Measurements from ENCODE around the gene FFAR3.

FFAR3 gene

DNA sequence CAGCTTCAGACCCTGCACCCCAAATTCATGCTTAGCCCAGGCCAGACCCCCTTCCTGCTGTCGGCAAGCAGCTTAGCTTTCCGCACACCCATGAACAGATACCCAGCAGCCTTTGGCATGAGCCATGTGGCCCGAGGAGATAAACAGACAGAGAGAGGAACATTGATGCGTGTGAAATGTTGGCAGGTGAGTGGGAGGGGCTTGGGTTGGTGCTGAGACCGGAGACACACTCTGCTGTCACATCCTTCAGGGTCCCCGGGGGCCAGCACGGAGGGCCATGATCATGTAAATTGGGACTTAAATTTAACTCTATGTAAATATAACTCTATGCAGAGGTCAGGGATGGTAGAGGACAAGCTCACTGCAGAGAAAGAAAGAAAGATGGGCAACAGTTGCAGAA, 27.8 kb upstream of the FFAR3 start:
- no peak for DNase-seq (ENCODE audit: low read depth in 1 of 2, low spot score in 1 of 2)

DNA sequence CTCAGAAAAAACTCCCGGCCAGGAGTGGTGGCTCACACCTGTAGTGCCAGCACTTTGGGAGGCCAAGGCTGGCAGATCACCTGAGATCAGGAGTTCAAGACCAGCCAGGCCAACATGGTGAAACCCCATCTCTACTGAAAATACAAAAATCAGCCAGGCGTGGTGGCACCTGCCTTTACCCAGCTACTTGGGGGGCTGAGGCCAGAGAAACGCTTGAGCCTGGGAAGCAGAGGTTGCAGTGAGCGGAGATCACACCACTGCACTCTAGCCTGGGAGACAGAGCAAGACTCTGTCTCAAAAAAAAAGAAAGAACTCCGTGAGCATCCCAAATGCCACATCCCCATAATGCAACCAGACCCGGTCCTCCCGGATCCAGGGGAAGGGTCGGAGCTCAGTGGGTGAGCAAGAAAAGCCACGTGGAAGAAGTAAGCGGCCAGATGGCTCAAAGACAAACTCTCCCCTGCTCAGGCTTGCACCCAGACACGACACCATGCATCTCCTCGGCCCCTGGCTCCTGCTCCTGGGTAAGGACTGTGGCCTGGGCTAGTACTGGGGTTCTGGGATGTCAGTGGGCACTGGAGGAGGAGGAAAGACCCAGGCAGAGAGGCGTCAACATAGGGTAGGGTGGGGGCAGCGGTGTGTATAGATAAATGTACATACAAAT, 26.6 kb upstream of the FFAR3 start:
- no peak for DNase-seq (ENCODE audit: low read depth in 1 of 2, low spot score in 1 of 2)

DNA sequence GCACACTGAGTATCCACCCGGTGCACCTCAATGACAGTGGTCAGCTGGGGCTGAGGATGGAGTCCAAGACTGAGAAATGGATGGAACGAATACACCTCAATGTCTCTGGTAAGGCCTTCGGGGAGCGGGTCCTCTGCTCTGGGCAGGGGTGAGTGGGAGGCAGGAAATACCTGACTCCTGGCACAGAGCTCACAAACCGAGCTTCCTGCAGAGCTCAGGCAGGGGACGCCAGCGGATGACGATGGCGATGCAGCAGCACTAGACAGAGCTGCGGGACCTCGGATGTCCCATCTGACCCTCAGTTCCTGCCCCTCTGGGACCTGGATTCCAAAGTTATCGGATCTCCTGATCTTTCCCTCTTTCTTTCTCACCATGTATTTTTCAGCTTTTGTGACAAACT, 25.4 kb upstream of the FFAR3 start:
- DNase-seq (ENCODE audit: low read depth in 1 of 2, low spot score in 1 of 2): no peak

DNA sequence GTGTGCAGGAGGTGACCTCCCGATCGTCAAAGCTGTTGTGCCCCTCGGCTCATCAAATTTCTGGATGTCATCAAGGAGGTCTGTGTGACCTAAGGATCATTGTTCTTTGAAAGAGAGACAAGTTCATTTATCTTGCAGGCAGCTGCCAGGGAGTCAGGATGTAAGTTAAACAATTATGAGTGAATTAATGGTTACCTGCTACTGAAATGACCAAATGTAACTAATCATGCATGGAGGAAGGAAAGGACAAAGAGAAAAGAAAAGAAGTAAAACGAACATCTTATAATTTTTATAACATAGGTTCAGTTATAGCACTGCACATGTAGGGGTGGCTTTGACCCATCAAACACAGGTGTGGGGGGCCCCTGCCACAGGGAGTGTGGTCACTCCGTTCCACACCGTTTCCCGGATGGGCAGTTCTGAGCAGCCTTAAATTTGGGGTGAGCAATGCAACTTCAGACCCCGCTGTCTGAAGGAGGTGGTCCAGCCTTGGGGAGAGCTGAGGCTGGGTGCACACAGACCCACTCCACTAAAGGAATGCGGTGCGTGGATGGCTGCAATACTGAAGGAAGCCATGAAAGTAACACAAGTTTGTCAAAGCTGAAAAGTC, 24.0 kb upstream of the FFAR3 start:
- DNase-seq (ENCODE audit: low read depth in 1 of 2, low spot score in 1 of 2): no peak

DNA sequence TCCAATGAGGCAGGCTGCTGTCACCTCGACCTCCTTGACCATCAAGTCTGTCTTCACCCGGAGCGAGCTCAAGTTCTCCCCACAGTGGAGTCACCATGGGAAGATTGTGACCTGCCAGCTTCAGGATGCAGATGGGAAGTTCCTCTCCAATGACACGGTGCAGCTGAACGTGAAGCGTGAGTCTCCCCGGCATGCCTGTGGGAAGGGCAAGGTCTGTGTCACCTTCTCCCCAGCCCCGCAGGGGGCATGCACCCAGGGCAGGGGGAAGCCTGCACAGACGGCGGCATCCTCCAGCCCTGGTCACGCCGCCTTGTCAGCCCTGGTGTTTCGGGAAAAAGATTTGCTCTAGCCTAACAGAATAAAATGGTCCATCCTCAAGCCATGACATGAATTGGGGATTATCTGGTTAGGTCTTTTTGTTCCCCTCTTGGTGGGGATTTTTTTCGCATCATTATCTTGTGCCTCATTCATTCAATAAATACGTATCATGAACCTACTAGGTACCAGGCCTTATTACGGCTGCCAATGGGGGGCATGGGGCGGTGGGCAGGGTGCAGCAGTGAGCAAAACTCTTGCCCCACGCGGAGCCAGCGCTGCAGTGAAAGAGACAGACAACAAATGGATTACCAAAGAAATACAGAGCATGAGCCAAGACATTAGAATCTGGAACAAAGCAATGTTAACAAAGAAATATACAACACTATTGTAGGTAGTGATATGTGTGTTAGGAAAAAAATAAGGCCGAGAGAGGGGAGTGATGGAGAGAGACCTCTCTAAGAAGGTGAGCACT, 21.9 kb upstream of the FFAR3 start:
- no peak for DNase-seq (ENCODE audit: low read depth in 1 of 2, low spot score in 1 of 2)

DNA sequence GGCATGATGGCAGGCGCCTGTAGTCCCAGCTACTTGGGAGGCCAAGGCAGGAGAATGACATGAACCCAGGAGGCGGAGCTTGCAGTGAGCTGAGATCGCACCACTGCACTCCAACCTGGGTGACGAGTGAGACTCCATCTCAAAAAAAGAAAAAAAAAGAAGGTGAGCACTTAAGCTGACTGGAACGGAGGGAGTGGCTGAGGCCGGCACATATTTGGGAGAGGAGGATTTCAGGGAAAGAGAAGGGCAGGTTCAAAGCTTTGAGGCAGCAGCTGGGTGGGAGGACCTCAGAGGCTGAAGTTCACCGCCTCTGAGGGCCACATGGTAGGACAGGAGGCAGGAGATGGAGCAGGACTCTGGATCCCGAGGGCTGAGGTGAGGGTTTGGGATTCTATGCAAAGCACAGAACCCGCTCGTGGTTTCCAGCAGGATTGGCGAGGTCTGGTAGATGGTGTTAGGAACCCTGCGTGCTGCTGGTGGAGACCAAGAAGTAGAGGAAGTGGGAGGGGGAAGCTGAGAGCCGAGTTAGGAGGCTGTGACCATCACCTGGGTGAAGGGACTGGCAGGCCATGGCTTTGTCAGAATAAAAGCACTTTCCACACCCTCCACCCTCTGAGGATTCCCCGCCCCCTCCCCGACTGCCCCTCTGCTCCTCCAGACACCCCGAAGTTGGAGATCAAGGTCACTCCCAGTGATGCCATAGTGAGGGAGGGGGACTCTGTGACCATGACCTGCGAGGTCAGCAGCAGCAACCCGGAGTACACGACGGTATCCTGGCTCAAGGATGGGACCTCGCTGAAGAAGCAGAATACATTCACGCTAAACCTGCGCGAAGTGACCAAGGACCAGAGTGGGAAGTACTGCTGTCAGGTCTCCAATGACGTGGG, 20.9 kb upstream of the FFAR3 start:
- DNase-seq (ENCODE audit: low read depth in 1 of 2, low spot score in 1 of 2): no peak

DNA sequence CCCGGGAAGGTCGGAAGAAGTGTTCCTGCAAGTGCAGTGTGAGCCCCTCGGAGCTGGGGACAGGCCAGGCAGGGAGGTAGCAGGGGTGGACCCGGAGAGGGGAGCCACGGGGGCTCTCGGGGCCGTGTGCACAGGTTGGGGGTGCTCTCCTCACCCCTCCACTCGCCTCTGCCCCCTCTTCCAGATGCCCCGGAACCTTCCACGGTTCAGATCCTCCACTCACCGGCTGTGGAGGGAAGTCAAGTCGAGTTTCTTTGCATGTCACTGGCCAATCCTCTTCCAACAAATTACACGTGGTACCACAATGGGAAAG, 20.3 kb upstream of the FFAR3 start:
- DNase-seq (ENCODE audit: low read depth in 1 of 2, low spot score in 1 of 2): no peak

DNA sequence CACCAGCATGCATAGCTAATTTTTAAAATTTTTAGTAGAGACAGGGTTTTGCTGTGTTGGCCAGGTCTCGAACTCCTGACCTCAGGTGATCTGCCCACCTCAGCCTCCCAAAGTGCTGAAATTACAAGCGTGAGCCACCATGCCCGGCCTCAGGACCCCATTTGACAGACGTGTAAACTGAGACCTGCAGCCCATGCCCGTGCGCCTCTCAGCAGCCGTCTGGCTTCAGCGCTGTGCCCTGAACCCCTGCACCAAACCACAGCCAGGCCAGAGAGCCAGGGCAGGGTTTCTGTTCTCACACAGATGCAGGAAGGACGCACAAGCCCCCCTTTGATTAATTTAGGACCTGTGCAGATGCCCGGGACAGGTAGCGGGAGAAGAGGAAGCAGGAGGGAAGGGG, 17.8 kb upstream of the FFAR3 start:
- no peak for DNase-seq (ENCODE audit: low read depth in 1 of 2, low spot score in 1 of 2)

DNA sequence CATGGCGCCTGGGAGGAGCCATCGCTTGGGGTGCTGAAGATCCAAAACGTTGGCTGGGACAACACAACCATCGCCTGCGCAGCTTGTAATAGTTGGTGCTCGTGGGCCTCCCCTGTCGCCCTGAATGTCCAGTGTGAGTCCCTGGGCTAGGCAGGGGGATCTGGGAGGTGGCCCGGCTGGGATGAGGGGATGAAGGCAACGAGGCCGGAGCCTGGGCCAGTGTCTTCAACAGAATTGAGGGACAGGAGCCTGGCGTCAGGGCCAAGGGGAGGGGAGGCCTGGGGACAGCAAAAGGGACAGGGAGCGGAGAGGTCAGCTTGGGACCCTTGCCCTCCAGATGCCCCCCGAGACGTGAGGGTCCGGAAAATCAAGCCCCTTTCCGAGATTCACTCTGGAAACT, 17.3 kb upstream of the FFAR3 start:
- no peak for DNase-seq (ENCODE audit: low read depth in 1 of 2, low spot score in 1 of 2)

DNA sequence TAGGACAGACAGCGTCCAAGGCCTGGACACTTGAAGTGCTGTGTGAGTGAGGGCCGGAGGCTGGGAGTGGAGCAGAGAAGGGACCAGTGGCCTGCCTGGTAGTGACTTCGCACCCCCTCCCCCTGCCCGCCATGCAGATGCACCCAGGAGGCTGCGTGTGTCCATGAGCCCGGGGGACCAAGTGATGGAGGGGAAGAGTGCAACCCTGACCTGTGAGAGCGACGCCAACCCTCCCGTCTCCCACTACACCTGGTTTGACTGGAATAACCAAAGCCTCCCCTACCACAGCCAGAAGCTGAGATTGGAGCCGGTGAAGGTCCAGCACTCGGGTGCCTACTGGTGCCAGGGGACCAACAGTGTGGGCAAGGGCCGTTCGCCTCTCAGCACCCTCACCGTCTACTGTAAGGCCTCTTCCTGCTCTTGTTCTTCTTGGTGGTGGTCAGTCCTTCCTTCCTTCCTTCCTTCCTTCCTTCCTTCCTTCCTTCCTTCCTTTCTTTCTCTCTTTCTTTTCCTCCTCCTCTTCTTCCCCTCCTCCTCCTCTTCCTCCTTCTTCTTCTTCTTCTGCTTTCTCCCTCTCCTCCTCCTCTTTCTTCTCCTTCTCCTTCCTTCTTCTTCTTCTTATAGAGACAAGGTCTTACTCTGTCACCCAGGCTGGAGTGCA, 16.6 kb upstream of the FFAR3 start:
- DNase-seq (ENCODE audit: low read depth in 1 of 2, low spot score in 1 of 2): no peak

DNA sequence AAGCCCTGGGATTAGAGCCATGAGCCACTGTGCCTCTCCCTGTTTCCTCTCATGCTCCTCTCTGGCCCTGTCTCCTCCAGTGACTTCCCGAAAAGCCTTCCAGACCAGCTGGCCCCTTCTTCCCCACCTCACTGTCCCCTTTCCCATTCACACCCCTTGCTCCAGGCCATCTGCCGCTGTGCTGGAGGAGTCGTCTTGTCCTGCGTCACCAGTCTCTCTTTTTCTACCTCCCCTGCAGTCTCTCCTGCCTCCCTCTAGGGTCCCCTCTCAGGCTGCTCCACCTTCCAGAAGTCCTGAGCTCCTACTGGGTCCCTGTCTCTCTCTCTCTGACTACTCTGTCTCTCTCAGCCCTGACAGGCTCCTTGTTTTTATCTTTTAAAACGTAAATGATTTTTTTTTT, 15.8 kb upstream of the FFAR3 start:
- DNase-seq (ENCODE audit: low read depth in 1 of 2, low spot score in 1 of 2): no peak

DNA sequence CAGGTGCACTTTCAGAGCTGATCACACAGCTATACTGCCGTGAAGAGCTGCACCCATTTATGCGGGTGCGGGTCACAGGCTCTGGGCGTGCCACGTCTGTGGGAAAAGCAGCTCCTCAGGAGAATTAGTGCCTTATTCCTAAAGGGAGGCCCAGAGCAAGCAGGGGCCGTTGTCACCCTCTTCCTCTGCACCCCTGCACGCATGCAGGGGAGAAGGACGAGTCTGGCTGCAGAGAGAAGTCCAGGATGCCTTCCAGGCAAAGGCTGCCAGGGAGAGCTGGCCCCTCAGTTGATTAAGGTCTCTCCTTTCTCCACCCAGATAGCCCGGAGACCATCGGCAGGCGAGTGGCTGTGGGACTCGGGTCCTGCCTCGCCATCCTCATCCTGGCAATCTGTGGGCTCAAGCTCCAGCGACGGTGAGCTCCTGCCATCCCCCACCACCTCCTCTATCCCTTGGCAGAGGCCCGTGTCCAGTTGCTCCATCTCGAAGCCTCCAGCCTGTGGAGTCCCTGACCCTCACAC, 13.7 kb upstream of the FFAR3 start:
- DNase-seq (ENCODE audit: low read depth in 1 of 2, low spot score in 1 of 2): no peak

DNA sequence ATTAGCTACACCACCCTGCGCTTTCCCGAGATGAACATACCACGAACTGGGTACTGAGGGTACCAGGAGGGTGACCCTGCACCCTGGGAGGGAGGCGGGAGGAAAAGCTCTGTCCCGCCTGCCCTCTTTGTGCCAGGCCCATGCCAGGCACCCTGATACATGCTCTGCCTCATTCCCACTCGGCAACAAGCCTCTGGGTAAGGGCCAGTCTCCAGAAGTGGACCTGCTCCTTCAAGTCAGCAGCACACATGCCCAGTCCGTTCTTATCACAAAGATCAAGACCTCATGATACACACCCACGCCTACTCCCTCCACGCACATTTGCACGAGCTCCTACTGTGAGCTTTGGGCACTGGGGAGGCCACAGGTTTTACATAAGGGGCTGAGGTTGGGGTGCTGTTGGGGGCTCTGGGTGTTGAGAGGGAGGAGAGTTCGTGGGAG, 12.6 kb upstream of the FFAR3 start:
- no peak for DNase-seq (ENCODE audit: low read depth in 1 of 2, low spot score in 1 of 2)

DNA sequence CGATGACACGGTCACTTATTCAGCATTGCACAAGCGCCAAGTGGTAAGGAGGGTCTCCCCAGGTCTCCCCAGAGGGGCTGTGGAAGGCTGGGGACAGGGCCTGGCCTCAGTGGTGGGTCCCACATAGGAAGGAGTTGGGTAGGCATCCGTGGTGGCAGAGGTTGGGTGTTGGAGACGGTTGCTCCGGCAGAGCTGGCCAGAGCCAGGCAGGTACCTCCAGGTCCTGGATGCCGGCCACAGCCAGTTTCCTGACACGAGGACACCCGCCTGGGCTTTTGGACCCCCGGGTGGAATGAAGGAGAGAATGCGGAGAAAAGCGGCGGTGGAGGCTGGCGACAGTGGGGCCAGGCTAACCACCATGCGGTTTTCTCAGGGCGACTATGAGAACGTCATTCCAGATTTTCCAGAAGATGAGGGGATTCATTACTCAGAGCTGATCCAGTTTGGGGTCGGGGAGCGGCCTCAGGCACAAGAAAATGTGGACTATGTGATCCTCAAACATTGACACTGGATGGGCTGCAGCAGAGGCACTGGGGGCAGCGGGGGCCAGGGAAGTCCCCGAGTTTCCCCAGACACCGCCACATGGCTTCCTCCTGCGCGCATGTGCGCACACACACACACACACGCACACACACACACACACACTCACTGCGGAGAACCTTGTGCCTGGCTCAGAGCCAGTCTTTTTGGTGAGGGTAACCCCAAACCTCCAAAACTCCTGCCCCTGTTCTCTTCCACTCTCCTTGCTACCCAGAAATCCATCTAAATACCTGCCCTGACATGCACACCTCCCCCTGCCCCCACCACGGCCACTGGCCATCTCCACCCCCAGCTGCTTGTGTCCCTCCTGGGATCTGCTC, 11.8 kb upstream of the FFAR3 start:
- DNase-seq (ENCODE audit: low read depth in 1 of 2, low spot score in 1 of 2): peak; percentile 38 to 46

DNA sequence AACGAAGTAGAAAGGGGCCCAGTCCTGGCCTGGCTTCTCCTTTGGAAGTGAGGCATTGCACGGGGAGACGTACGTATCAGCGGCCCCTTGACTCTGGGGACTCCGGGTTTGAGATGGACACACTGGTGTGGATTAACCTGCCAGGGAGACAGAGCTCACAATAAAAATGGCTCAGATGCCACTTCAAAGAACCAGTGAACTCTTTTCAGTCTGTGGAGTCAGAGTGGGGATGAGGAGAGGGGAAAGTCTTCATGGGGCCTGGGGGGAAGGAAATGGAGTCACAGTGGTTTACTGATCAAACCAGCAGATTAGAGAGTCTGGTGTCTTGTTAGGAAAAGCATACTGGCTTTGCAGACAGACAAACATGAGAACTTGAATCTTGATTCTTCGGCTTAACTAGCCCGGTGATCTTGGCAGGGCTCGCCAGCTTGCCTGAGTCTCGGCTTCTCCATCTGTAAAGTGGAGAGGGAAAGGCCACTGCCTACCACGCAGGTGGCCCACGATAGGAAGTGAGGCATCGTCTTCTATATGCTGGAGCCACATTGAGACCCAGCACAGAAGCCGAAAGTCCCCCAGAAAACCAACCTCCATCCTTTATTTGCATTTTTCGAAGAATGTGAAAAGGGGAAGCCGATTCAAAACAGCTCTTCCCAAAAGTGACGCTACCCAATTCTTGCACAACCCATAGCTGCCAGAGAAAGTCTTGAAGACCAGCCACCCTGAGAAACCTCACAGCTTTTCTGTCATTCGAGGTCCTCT, 10.9 kb upstream of the FFAR3 start, which contains the start of gene FFAR1:
FFAR1 (plus strand) TSS at position 732 of the 759 bp plus-strand sequence. CDS start 3,650 bp downstream, outside the sequence.
- DNase-seq (ENCODE audit: low read depth in 1 of 2, low spot score in 1 of 2): no peak

DNA sequence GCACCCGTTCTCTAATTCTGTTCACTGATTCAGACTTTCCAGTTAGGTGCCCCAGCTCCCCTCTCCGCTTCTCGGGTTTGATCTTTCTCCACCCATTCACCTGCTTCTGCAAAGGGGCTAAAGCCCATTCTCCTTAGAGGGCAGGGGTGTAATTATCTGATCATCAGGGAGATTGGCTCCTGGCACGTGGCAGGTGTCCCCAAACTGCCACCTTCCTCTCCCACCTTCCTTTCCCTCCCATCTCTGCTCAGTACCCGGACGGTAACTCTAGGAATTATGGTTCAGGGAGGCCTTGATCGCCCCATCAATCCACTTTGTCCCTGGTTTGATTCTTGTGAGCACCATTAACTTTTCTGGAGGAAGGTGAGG, 10.3 kb upstream of the FFAR3 start:
- no peak for DNase-seq (ENCODE audit: low read depth in 1 of 2, low spot score in 1 of 2)

DNA sequence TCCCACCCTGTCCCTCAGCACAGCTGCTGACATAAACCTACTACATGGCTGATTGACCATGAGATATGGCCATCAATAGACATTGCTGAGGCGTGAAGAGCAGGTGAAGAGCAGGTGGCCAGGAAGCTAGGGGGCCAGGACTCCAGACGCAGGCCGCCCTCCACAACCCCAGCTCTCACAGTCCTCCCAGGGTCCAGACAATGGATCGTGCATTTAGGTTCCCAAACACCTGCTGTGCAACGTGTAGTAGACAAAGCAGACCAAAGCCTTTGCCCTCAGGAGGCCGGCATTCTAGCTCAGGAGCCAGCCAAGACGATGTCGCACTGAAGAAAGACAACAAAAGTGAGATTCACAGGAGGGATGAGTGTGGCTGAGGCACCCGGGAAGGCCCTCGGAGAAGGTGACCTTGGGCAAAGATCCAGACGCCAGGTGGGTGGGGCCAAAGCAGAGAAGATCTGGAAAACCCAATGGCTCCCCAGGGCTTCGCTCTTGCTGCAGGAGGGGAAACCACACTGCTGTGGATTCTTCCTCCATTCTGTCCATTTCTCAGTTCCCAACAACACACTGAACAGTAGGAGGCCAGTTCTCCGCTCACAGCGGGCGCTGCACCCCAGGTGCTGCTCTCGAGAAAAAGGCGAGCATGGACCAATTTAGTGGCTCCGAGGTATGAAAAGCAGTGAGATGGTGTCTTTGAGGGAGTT, 9.2 kb upstream of the FFAR3 start:
- DNase-seq (ENCODE audit: low read depth in 1 of 2, low spot score in 1 of 2): no peak

Measured in activated T-helper 1 cell treated with anti-CD3 and anti-CD28 coated beads, Interleukin-2, amount 50 U/mL, for 16 hours (primary cell).